GM19351 (cell line): ENCODE data around the gene C1orf146.
"Not testable (repeated sequence)": the region's sequence is repeated elsewhere in the genome, so short reads cannot be mapped to it uniquely, and the experiment has no call there.

ENCODE experiments used
- ATAC-seq: cut with Tn5 transposase; IDR thresholded peaks from one replicate; pipeline ENCODE4 v1.9.1; 2021; ENCODE audit warnings: mild to moderate bottlenecking, moderate library complexity; ENCODE audit not compliant: unreplicated experiment

C1orf146 gene

DNA sequence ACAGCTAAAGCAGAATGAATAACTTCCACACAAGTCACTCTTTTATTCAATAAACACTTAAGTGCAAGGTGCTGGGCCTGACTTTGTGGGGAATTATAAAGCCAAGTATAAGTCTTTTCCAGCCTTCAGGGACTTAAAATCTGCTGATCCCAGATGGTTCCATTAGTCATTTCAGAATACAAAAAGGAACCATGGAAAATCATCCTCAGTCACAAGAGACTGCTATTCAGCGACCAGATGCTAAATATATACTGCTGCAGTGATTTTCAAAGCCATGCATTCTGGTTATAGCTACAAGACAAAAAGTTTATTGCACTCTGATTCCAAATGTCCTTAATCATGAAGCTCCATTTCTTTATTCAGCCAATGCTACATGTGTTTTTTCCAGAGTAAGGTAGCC, 55.3 kb downstream of the C1orf146 start:
- ATAC-seq = no peak

DNA sequence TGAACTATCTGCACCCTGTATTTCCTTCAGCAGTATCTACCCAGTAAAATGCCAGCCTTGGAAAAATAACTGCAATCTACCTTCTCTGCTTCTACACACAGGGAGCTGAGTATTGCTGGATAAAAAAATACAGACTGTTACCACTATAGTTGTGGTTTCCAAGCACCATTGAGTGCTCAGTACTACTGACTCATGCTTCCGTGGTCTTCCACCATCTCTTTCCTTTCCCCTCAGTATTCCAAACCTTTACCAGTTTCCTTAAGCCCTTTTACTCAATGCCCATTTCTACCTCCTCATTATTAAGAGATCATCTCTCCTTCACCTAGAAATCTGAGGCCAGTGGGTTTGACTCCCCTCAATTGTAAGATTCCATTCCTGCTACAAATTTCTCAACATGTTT, 57.2 kb downstream of the C1orf146 start:
- no peak for ATAC-seq

DNA sequence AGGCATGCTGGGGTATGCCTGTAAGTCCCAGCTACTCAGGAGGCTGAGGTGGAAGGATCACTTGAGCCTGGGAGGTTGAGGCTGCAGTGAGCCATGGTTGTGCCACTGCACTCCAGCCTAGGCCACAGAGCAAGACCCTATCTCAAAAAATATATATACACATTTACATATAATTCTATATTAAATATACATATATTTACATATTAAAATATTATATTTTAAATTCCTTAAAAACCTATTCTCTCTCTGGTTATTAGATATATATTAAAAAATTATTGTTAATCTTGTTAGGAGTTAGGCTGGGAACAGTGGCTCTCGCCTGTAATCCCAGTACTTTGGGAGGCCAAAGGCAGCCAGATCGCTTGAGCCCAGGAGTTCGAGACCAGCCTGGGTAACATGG, 58.4 kb downstream of the C1orf146 start:
- ATAC-seq = no peak

- ATAC-seq = no peak
Observed at GRCh38 chr1:92277105-92277723, 59.5 kb downstream of the C1orf146 start.

GRCh38 chr1:92279781-92280180, 62.1 kb downstream of the C1orf146 start:
- ATAC-seq = not testable (repeated sequence)

DNA sequence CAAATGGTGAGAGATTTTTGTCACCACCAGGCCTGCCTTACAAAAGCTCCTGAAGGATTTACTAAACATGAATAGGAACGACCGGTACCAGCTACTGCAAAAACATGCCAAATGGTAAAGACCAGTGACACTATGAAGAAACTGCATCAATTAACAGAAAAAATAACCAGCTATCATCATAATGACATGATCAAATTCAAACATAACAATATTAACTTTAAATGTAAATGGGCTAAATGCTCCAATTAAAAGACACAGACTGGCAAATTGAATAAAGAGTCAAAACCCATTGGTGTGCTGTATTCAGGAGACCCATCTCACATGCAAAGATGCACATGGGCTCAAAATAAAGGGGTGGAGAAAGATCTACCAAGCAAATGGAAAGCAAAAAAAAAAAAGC, 63.7 kb downstream of the C1orf146 start:
- ATAC-seq = not testable (repeated sequence)

- ATAC-seq = peak; percentile 56
Observed at GRCh38 chr1:92291372-92291999, 73.8 kb downstream of the C1orf146 start.
